ENCODE data around the gene UFD1. TPM values are rescaled to one million over a fixed set of nuclear protein-coding genes. Genes with fewer than 3 reads are reported as not detected.

The UFD1 gene
- total and polyA plus RNA-seq, 2 experiments from 2014 or later = 51.5 to 79.1 TPM

- H4K20me1 ChIP-seq (ENCODE audit: insufficient read depth, poor library complexity, severe bottlenecking) = peaks cover 75% of the 10 kb centered on the region
- no peaks in the 10 kb centered on the region for H3K9me3 ChIP-seq (ENCODE audit: low read depth)
- no peaks in the 10 kb centered on the region for H3K9me2 ChIP-seq (replicated peaks; ENCODE audit: insufficient read depth)
- no peaks in the 10 kb centered on the region for H3K4me1 ChIP-seq (ENCODE audit: insufficient read depth)
- H3K36me3 ChIP-seq (replicated peaks; ENCODE audit: insufficient read depth, low read depth) = no peaks in the 10 kb centered on the region
- H3K4me3 ChIP-seq = no peak overlapping the region
- no peak overlapping the region for H3K4me2 ChIP-seq
- H3K79me2 ChIP-seq = peaks cover 100% of the 10 kb centered on the region
- WGBS (ENCODE audit: low lambda C conversion rate, missing lambda C conversion rate) = 98% methylated on average over 6 of the region's 6 CpGs
- no peaks in the 10 kb centered on the region for H3K27me3 ChIP-seq
- no peak overlapping the region for H2AFZ ChIP-seq
- no peak overlapping the region for H3K27ac ChIP-seq
- DNase-seq (ENCODE audit: low spot score) = no peak
- no peak for TF ChIP-seq EZH2 (IDR thresholded peaks at IDR 0.05; ENCODE audit: borderline replicate concordance)
- no peak for TF ChIP-seq CTCF (IDR thresholded peaks at IDR 0.05; ENCODE audit: poor library complexity)
- TF ChIP-seq EZH2phosphoT487 (IDR thresholded peaks at IDR 0.05; ENCODE audit: low read depth, severe bottlenecking, unreplicated experiment) = no peak
These were observed 58.7 kb downstream of the UFD1 start for GRCh38 chr22:19420321-19420720.

- TF ChIP-seq EZH2 (IDR thresholded peaks at IDR 0.05; ENCODE audit: borderline replicate concordance) (no peak), CTCF (IDR thresholded peaks at IDR 0.05; ENCODE audit: poor library complexity) (no peak), EZH2phosphoT487 (IDR thresholded peaks at IDR 0.05; ENCODE audit: low read depth, severe bottlenecking, unreplicated experiment) (no peak)
- H3K4me1 ChIP-seq (ENCODE audit: insufficient read depth) = no peaks in the 10 kb centered on the region
- peaks cover 100% of the 10 kb centered on the region for H3K79me2 ChIP-seq
- DNase-seq (ENCODE audit: low spot score) = no peak
- H3K9me3 ChIP-seq (ENCODE audit: low read depth) = no peaks in the 10 kb centered on the region
- H3K4me2 ChIP-seq = no peak overlapping the region
- H3K36me3 ChIP-seq (replicated peaks; ENCODE audit: insufficient read depth, low read depth) = no peaks in the 10 kb centered on the region
- no peaks in the 10 kb centered on the region for H3K9me2 ChIP-seq (replicated peaks; ENCODE audit: insufficient read depth)
- H3K27ac ChIP-seq = no peak overlapping the region
- H3K27me3 ChIP-seq = no peaks in the 10 kb centered on the region
- WGBS (ENCODE audit: low lambda C conversion rate, missing lambda C conversion rate) = 93% methylated on average over 5 of the region's 5 CpGs
- no peak overlapping the region for H3K4me3 ChIP-seq
- H2AFZ ChIP-seq = no peak overlapping the region
- peaks cover 75% of the 10 kb centered on the region for H4K20me1 ChIP-seq (ENCODE audit: insufficient read depth, poor library complexity, severe bottlenecking)
These were observed 59.4 kb downstream of the UFD1 start for GRCh38 chr22:19419464-19420178.

GRCh38 chr22:19419086-19419463, 59.9 kb downstream of the UFD1 start:
- Histone ChIP-seq H4K20me1 (ENCODE audit: insufficient read depth, poor library complexity, severe bottlenecking) (peaks cover 74% of the 10 kb centered on the region), H3K9me2 (replicated peaks; ENCODE audit: insufficient read depth) (no peaks in the 10 kb centered on the region)

More at GRCh38 chr22:19419086-19419463, 59.9 kb downstream of the UFD1 start:
- Histone ChIP-seq H3K27ac (no peak overlapping the region), H2AFZ (no peak overlapping the region), H3K79me2 (peaks cover 100% of the 10 kb centered on the region), H3K4me2 (no peak overlapping the region), H3K36me3 (replicated peaks; ENCODE audit: insufficient read depth, low read depth) (no peaks in the 10 kb centered on the region), H3K4me3 (no peak overlapping the region), H3K9me3 (ENCODE audit: low read depth) (no peaks in the 10 kb centered on the region), H3K4me1 (ENCODE audit: insufficient read depth) (no peaks in the 10 kb centered on the region), H3K27me3 (no peaks in the 10 kb centered on the region)
- no peak for DNase-seq (ENCODE audit: low spot score)
- WGBS (ENCODE audit: low lambda C conversion rate, missing lambda C conversion rate) = 94% methylated on average over 5 of the region's 5 CpGs
- TF ChIP-seq CTCF (IDR thresholded peaks at IDR 0.05; ENCODE audit: poor library complexity) (no peak), EZH2 (IDR thresholded peaks at IDR 0.05; ENCODE audit: borderline replicate concordance) (no peak), EZH2phosphoT487 (IDR thresholded peaks at IDR 0.05; ENCODE audit: low read depth, severe bottlenecking, unreplicated experiment) (no peak)
